Peyer's patch (tissue), 4 donors: ENCODE data around the gene KCNG4.

Experiments
- POLR2A ChIP-seq, 2 donors: fragments of 450-650 bp; IDR thresholded peaks; one replicate each; pipeline ENCODE4 v1.5.1; 2017; ENCODE audit warnings: antibody characterized with exemption in 2 of 2, mild to moderate bottlenecking in 2 of 2, moderate library complexity in 2 of 2
- TF ChIP-seq, protein P1 (sequence below), 6 experiments: fragments of 450-650 bp in 4 of 6; fragments of 200-600 bp in 2 of 6; sonication (generic) in 1 of 6; IDR thresholded peaks; one replicate each; pipeline ENCODE4 v1.5.1; 2017 to 2019; ENCODE audit warnings: antibody characterized with exemption in 6 of 6, mild to moderate bottlenecking in 3 of 6, moderate library complexity in 1 of 6

DNA sequence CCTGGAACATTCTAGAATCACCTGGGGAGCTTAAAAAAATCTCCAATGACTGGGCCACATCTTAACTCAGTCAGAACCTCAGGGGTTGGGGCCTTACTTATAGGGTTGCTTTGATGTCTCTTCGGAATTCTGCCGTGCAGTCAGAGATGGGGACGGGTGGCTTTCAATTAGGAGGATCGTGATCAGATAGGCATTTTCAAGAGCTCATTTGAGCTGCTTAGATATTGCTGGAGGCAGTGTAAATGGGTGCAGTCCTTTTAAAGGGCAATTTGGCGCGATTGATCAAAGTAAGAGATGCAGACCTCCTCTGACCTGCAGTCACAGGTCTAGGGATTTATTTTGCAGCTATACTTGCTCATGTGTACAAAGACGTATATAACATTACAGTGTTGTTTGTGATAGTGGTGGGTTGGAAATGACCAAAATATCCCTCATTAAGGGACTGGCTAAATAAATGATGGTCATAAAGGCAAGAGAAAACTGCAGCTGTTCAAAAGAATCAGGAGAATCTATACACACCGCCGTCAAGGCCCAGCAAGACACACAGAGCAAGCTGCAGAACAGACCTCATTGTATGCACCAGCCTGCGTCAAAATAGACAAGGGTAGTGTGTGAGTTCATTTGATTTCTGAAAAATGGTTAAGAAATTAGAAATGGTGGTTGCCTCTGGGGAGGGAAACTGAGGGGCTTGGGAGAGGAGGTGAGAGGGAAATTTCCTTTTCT, 6.3 kb upstream of the KCNG4 start:
- TF ChIP-seq, protein P1, sequence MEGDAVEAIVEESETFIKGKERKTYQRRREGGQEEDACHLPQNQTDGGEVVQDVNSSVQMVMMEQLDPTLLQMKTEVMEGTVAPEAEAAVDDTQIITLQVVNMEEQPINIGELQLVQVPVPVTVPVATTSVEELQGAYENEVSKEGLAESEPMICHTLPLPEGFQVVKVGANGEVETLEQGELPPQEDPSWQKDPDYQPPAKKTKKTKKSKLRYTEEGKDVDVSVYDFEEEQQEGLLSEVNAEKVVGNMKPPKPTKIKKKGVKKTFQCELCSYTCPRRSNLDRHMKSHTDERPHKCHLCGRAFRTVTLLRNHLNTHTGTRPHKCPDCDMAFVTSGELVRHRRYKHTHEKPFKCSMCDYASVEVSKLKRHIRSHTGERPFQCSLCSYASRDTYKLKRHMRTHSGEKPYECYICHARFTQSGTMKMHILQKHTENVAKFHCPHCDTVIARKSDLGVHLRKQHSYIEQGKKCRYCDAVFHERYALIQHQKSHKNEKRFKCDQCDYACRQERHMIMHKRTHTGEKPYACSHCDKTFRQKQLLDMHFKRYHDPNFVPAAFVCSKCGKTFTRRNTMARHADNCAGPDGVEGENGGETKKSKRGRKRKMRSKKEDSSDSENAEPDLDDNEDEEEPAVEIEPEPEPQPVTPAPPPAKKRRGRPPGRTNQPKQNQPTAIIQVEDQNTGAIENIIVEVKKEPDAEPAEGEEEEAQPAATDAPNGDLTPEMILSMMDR (IDR thresholded peaks at IDR 0.05) = no peak
- TF ChIP-seq POLR2A (IDR thresholded peaks at IDR 0.05) = no peak
